22Rv1 (cell line): Measurements from ENCODE around the gene ARHGAP42.

Experiments used
- H3K27ac ChIP-seq: fragments of 450-650 bp; 2 replicates; pipeline ENCODE4 v1.5.1; 2017
- CTCF ChIP-seq: fragments of 450-650 bp; IDR thresholded peaks from 2 replicates; pipeline ENCODE4 v1.5.1; 2017; ENCODE audit warnings: mild to moderate bottlenecking
- ZFX ChIP-seq: fragments of 450-650 bp; IDR thresholded peaks from 2 replicates; pipeline ENCODE4 v1.6.1; 2017; ENCODE audit warnings: antibody characterized with exemption, borderline replicate concordance

The ARHGAP42 gene

GRCh38 chr11:100815787-100816330, 128.8 kb downstream of the ARHGAP42 start:
- TF ChIP-seq CTCF (no peak), ZFX (no peak)

GRCh38 chr11:100816823-100817222, 129.7 kb downstream of the ARHGAP42 start:
- H3K27ac ChIP-seq, result no peak overlapping the region
- TF ChIP-seq ZFX, result no peak
- TF ChIP-seq CTCF, result no peak

More at GRCh38 chr11:100815787-100816330, 128.8 kb downstream of the ARHGAP42 start:
- H3K27ac ChIP-seq, result no peak overlapping the region

GRCh38 chr11:100817620-100818019, 130.5 kb downstream of the ARHGAP42 start:
- TF ChIP-seq CTCF, result peak; percentile 21; the same call in 1 of the 2 replicates
- no peak for TF ChIP-seq ZFX
- no peak overlapping the region for H3K27ac ChIP-seq

- TF ChIP-seq ZFX (no peak), CTCF (no peak)
- H3K27ac ChIP-seq, result no peak overlapping the region
These were observed 133.5 kb downstream of the ARHGAP42 start for GRCh38 chr11:100820621-100821020.

GRCh38 chr11:100821198-100821597, 134.1 kb downstream of the ARHGAP42 start:
- H3K27ac ChIP-seq, result no peak overlapping the region
- no peak for TF ChIP-seq ZFX
- no peak for TF ChIP-seq CTCF

- TF ChIP-seq ZFX (no peak), CTCF (no peak)
- no peak overlapping the region for H3K27ac ChIP-seq
These were observed 136.3 kb downstream of the ARHGAP42 start for GRCh38 chr11:100823360-100823759.

GRCh38 chr11:100824041-100824809, 137.1 kb downstream of the ARHGAP42 start:
- TF ChIP-seq CTCF, result no peak
- TF ChIP-seq ZFX, result no peak
- no peak overlapping the region for H3K27ac ChIP-seq
